Skeletal muscle satellite cell (primary cell): Measurements from ENCODE around the gene STOML3.
"Not testable (repeated sequence)": the region's sequence is repeated elsewhere in the genome, so short reads cannot be mapped to it uniquely, and the experiment has no call there.

Source experiments
- H3K27me3 ChIP-seq: 2 replicates; pipeline ENCODE4 v1.7.0; 2013; ENCODE audit warnings: low read length; ENCODE audit not compliant: control insufficient read depth, insufficient read depth
- H3K36me3 ChIP-seq: 2 replicates; pipeline ENCODE4 v1.7.0; 2013; ENCODE audit warnings: mild to moderate bottlenecking, control low read depth, low read length; ENCODE audit not compliant: insufficient read depth
- H3K4me1 ChIP-seq: 2 replicates; pipeline ENCODE4 v1.7.0; 2013; ENCODE audit warnings: low read length; ENCODE audit not compliant: control insufficient read depth, insufficient read depth
- H3K4me2 ChIP-seq: 2 replicates; pipeline ENCODE4 v1.7.0; 2013; ENCODE audit warnings: mild to moderate bottlenecking, low read length
- H3K4me3 ChIP-seq: 2 replicates; pipeline ENCODE4 v1.7.0; 2013; ENCODE audit warnings: low read length
- H3K9ac ChIP-seq: 2 replicates; pipeline ENCODE4 v1.7.0; 2013; ENCODE audit warnings: mild to moderate bottlenecking, low read depth, low read length, moderate library complexity
- H3K9me3 ChIP-seq: replicated peaks from 2 replicates; pipeline ENCODE4 v1.7.0; 2013; ENCODE audit warnings: mild to moderate bottlenecking, control low read depth, low read length

STOML3 gene

DNA sequence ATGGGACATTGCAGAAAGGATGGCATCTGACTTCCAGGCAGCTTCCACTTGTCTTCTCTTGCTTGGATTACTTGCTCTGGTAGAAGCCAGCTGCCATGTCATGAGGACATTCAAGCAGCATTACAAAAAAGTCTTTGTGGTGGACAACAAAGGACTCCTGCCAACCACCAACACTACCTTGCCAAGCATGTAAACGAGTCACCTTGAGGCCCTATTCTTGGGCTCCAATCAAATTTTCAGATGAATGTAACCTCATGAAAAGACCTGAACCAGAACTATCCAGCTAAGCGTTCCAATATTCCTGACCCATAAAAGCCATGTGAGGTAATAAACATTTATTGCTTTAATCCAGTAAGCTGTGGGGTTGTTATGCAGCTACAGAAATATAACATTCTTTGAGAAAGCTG is 34.8 kb upstream of the STOML3 start:
- H3K4me3 ChIP-seq, result no peak overlapping the region
- peaks cover 65% of the 10 kb centered on the region for H3K36me3 ChIP-seq

DNA sequence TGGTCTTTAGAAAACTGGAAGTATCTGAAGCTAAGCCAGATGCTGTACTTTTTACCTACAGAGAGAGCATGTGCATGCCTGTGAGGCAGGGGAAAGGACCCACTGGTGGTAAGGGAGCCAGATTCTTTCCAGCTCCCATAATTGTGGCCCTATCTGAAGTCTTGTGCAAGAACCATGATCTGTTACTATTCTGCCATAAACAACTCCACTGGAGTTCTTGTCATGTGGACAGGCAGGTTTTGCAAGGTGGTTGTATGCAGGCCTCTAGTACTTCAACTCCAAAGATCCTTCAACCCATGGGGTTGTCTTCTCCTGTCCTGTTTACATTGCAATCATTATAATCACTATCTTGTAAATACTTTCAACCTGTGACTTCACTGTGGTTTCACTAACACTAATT is 33.1 kb upstream of the STOML3 start:
- no peak overlapping the region for H3K4me3 ChIP-seq
- no peak overlapping the region for H3K9ac ChIP-seq
- peaks cover 65% of the 10 kb centered on the region for H3K36me3 ChIP-seq
- no peaks in the 10 kb centered on the region for H3K27me3 ChIP-seq
- no peak overlapping the region for H3K4me2 ChIP-seq
- H3K9me3 ChIP-seq, result no peaks in the 10 kb centered on the region
- no peaks in the 10 kb centered on the region for H3K4me1 ChIP-seq

More for the DNA sequence above, 34.8 kb upstream of the STOML3 start:
- no peak overlapping the region for H3K4me2 ChIP-seq
- H3K9me3 ChIP-seq, result no peaks in the 10 kb centered on the region
- no peak overlapping the region for H3K9ac ChIP-seq
- no peaks in the 10 kb centered on the region for H3K27me3 ChIP-seq
- no peaks in the 10 kb centered on the region for H3K4me1 ChIP-seq

DNA sequence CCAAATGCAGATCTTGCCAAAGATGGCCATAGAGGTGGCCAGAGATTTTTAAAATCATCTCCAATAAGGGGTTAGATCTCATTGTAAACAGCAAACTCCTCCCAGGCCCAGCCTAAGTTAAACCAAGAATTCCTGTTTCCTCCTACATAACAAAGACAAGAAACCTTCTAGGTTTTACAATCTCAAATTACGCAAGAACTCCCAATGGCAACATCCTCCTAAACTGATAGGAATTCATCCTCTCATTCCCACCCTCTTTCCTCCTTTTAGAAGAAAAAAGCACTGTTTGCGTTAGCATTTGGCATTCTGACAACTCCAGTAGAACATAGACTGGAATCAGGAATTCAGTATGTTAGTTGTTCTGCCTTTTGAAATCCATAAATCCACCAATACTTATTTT is 32.7 kb upstream of the STOML3 start:
- H3K4me1 ChIP-seq, result no peaks in the 10 kb centered on the region
- H3K36me3 ChIP-seq, result peaks cover 62% of the 10 kb centered on the region
- H3K4me3 ChIP-seq, result no peak overlapping the region
- H3K9ac ChIP-seq, result no peak overlapping the region
- H3K27me3 ChIP-seq, result no peaks in the 10 kb centered on the region
- no peak overlapping the region for H3K4me2 ChIP-seq
- no peaks in the 10 kb centered on the region for H3K9me3 ChIP-seq

DNA sequence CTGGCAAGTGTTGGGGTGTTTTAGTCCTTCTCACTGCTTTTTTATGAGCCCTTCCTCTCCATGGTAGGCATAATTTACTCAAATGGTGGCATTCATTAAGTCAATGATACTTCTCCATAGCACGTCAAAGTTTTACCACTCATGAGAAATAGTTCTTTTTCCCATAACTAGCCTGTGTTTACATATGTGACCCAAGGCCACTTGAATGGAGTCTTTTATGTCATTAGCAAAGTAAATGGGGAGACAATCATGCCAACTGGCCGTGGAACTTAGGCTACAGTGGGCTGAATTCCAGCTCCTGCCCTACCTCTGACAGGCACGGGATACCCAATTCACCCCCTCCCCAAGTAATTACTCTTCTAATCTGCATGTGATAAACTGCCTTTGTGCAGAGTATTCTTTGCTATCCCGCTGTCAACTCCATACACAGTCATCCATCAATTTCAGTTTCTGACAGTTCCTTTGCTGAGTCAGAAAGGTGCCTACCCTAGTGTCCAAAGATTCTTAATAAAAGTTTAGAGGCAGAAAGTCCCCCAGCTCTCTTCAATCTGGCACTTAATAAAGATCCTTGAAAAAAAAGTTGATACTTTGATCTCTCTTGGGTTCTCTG is 30.3 kb upstream of the STOML3 start:
- H3K9ac ChIP-seq, result no peak overlapping the region
- no peaks in the 10 kb centered on the region for H3K4me1 ChIP-seq
- H3K27me3 ChIP-seq, result no peaks in the 10 kb centered on the region
- H3K4me3 ChIP-seq, result no peak overlapping the region
- no peak overlapping the region for H3K4me2 ChIP-seq
- H3K36me3 ChIP-seq, result peaks cover 57% of the 10 kb centered on the region
- H3K9me3 ChIP-seq, result no peaks in the 10 kb centered on the region

DNA sequence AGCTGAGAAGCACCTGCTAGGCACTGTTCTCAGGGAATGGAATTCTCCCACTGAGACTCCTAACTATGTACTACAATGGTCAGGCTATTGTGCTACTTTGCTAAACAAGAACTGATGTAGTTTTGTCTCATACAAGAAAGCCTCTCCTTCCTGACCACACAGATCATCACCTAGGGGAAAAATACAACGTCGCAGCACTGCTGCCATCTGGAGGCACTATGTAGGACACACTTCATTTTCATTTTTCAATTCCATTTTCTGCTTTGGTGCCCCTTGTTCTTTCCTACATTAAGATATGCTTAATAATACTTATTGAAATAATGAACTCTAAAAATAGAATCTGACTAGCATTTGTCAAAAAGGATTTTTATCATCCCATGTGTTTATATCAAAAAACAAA is 26.2 kb upstream of the STOML3 start:
- Histone ChIP-seq H3K4me1 (no peaks in the 10 kb centered on the region), H3K36me3 (peaks cover 50% of the 10 kb centered on the region), H3K4me3 (no peak overlapping the region), H3K27me3 (no peaks in the 10 kb centered on the region), H3K4me2 (no peak overlapping the region), H3K9ac (no peak overlapping the region), H3K9me3 (no peaks in the 10 kb centered on the region)

DNA sequence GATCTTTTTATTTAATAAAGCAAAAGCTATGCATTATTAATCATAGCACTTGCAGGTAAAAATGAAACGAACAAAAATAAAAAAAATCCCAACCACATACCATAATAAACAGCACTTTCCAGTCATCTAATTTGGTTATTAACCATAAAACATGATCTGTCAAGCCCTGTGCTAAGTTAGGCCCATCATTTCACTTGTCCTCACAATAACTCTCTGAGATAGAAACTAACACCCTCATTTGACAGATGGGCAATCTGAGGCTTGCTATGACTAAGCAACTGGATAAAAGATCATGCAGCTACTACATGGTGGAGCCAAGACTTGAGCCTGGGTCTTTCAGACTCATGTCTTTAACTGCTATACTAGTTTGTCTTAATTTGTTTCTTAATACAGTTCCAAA is 25.5 kb upstream of the STOML3 start:
- Histone ChIP-seq H3K27me3 (no peaks in the 10 kb centered on the region), H3K9me3 (no peaks in the 10 kb centered on the region), H3K4me2 (no peak overlapping the region), H3K4me1 (no peaks in the 10 kb centered on the region), H3K36me3 (peaks cover 57% of the 10 kb centered on the region), H3K4me3 (no peak overlapping the region), H3K9ac (no peak overlapping the region)

DNA sequence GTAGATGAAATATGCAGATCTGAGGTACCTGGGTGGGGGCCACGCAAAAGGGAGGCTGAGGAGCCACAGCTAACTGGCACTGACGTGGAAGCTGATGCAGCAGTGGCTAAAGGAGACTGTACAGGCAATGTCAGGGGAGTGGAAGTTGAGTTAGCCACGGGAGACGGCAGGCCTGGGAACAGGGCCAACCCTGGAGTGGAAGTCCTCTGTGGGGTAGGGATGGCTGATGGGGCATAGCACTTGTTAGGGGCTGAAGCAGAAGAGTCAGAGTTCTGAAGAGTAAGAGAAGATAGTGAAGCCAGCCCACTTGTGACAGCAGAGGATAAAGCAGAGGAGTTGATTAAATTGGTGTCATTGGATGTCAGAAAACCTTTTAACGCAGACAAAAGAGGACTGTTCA is 22.8 kb upstream of the STOML3 start:
- no peaks in the 10 kb centered on the region for H3K27me3 ChIP-seq
- H3K4me2 ChIP-seq, result no peak overlapping the region
- H3K36me3 ChIP-seq, result peaks cover 69% of the 10 kb centered on the region
- H3K9ac ChIP-seq, result no peak overlapping the region
- no peaks in the 10 kb centered on the region for H3K4me1 ChIP-seq
- H3K4me3 ChIP-seq, result no peak overlapping the region
- H3K9me3 ChIP-seq, result no peaks in the 10 kb centered on the region

DNA sequence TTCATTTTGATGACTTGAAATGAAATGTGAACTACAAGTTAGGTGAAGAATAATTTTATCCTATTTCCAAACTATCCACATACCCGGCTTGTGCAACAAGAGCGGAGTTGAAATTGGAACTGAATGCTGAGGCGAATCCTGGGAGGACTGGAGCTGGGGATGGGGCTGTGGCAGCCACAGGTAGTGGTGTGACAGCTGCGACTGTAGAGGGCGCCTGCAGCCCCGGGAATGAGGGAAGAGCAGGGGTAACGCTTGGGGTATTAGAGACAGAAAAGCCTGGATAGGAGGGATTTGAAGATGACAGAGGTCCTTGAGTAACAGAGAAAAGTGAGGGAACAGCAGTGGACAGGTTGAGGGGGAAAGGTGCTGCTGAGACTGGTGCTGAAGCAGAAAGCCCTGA is 22.0 kb upstream of the STOML3 start:
- no peak overlapping the region for H3K4me3 ChIP-seq
- no peak overlapping the region for H3K9ac ChIP-seq
- no peaks in the 10 kb centered on the region for H3K27me3 ChIP-seq
- no peaks in the 10 kb centered on the region for H3K4me1 ChIP-seq
- H3K9me3 ChIP-seq, result no peaks in the 10 kb centered on the region
- no peak overlapping the region for H3K4me2 ChIP-seq
- peaks cover 78% of the 10 kb centered on the region for H3K36me3 ChIP-seq

DNA sequence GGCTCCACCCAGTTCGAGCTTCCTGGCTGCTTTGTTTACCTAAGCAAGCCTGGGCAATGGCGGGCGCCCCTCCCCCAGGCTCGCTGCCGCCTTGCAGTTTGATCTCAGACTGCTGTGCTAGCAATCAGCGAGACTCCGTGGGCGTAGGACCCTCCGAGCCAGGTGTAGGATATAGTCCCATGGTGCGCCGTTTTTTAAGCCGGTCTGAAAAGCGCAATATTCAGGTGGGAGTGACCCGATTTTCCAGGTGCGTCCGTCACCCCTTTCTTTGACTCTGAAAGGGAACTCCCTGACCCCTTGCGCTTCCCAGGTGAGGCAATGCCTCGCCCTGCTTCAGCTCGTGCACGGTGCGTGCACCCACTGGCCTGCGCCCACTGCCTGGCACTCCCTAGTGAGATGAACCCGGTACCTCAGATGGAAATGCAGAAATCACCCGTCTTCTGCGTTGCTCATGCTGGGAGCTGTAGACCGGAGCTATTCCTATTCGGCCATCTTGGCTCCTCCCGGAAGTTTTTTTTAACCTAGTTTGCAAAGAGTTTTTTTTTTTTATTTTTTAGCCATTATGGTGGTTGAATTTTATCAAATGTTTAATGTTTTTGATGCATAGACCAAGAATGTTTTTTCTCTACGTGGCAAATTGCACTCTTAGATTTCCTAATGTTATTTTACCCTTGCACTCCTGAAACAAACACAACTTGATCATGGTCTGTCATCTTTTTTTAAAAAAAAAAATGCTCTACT is 15.9 kb upstream of the STOML3 start:
- peaks cover 31% of the 10 kb centered on the region for H3K36me3 ChIP-seq
- H3K27me3 ChIP-seq, H3K4me3 ChIP-seq, H3K4me1 ChIP-seq, H3K9ac ChIP-seq, H3K4me2 ChIP-seq, H3K9me3 ChIP-seq: not testable (repeated sequence)

DNA sequence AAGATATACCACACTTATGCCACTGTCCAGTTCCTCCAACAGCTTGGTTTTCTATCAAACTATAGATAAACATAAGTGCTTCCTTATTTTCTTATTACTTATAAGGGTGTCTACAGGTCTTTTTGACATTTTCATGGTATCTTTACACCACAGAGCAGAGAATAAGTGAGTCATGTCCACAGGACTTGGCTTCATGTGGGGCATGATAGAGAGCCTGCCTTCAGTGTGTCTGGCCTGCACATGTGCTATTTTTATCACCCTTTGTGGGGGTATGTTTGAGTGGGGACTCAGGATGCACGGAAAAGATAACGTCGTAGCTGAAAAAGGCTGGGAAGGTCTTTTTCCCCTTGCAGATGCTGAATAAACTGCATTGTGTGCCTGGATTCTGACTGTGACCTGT is 8.1 kb upstream of the STOML3 start:
- no peaks in the 10 kb centered on the region for H3K36me3 ChIP-seq
- no peak overlapping the region for H3K4me2 ChIP-seq
- H3K4me1 ChIP-seq, result no peaks in the 10 kb centered on the region
- H3K4me3 ChIP-seq, result no peak overlapping the region
- H3K9me3 ChIP-seq, result no peaks in the 10 kb centered on the region
- no peak overlapping the region for H3K9ac ChIP-seq
- H3K27me3 ChIP-seq, result no peaks in the 10 kb centered on the region

DNA sequence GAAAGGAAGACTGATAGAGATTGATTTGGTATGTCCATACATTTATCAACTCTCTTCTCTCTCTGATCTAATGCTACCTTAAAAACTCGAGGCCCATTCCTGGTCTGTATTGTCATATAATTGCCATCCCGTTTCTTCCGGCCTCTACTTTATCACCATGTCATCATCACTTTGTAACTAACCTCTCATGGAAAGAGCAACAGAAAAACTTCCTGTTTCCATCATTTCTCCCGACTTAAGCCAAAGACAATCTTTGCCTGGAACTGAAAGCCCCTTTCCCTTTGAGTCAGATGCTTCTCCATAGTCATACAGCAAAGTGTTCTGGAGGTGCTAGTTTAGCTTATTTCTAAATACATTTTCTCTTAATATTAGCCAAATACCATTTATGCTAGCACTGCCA is 2.8 kb upstream of the STOML3 start:
- H3K27me3 ChIP-seq, result no peaks in the 10 kb centered on the region

DNA sequence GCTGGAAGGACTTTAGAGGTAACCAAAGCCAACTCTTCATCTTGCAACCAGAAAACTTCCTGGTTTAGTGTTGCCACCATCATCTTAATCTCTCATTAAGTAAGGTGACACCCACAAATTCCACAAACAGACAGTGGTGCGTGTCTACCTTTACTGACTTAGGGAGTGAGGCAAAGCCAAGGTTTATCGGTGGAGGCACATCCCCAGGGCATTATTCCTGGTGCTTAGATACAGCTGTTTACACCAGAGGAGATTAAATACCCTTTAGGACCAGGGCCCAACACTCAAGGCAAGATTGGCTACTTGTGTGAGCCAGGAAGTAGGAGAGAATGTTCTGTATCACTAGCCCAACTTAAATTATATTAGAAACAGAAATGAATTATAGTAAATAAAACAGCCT is 9.5 kb downstream of the STOML3 start:
- Histone ChIP-seq H3K9ac (no peak overlapping the region), H3K4me3 (no peak overlapping the region), H3K27me3 (peaks cover 26% of the 10 kb centered on the region), H3K36me3 (no peaks in the 10 kb centered on the region), H3K9me3 (no peaks in the 10 kb centered on the region), H3K4me2 (no peak overlapping the region), H3K4me1 (no peaks in the 10 kb centered on the region)

More for the DNA sequence above, 2.8 kb upstream of the STOML3 start:
- Histone ChIP-seq H3K4me2 (no peak overlapping the region), H3K9me3 (no peaks in the 10 kb centered on the region), H3K4me1 (no peaks in the 10 kb centered on the region), H3K4me3 (no peak overlapping the region), H3K9ac (no peak overlapping the region), H3K36me3 (no peaks in the 10 kb centered on the region)
